GM19035 (cell line): ENCODE measurements around the gene SELP.
"Not testable (repeated sequence)": the region's sequence is repeated elsewhere in the genome, so short reads cannot be mapped to it uniquely, and the experiment has no call there.

Source experiments
- ATAC-seq: cut with Tn5 transposase; IDR thresholded peaks from one replicate; pipeline ENCODE4 v1.9.1; 2021; ENCODE audit not compliant: unreplicated experiment

The SELP gene

GRCh38 chr1:169630006-169630405, at the start of gene SELP:
SELP (minus strand) TSS chr1:169630124; CDS start chr1:169630074, 50 bp downstream.
- ATAC-seq = no peak

- ATAC-seq = no peak
Observed at GRCh38 chr1:169679692-169680091, 49.8 kb upstream of the SELP start.

GRCh38 chr1:169676001-169676400, 46.1 kb upstream of the SELP start:
- no peak for ATAC-seq

GRCh38 chr1:169670836-169671235, 40.9 kb upstream of the SELP start:
- ATAC-seq = no peak

GRCh38 chr1:169670244-169670643, 40.3 kb upstream of the SELP start:
- ATAC-seq = not testable (repeated sequence)

GRCh38 chr1:169667699-169668596, 38.0 kb upstream of the SELP start:
- ATAC-seq = not testable (repeated sequence)

GRCh38 chr1:169667227-169667639, 37.3 kb upstream of the SELP start:
- ATAC-seq = peak; percentile 71

GRCh38 chr1:169662680-169663079, 32.8 kb upstream of the SELP start:
- not testable (repeated sequence) for ATAC-seq

- ATAC-seq = not testable (repeated sequence)
Observed at GRCh38 chr1:169661066-169661465, 31.1 kb upstream of the SELP start.

- ATAC-seq = not testable (repeated sequence)
Observed at GRCh38 chr1:169658777-169659176, 28.9 kb upstream of the SELP start.

- ATAC-seq = no peak
Observed at GRCh38 chr1:169653873-169654272, 23.9 kb upstream of the SELP start.

- no peak for ATAC-seq
Observed at GRCh38 chr1:169651035-169651434, 21.1 kb upstream of the SELP start.

- no peak for ATAC-seq
Observed at GRCh38 chr1:169650551-169650950, 20.6 kb upstream of the SELP start.

GRCh38 chr1:169648709-169649108, 18.8 kb upstream of the SELP start:
- no peak for ATAC-seq

GRCh38 chr1:169648187-169648586, 18.3 kb upstream of the SELP start:
- no peak for ATAC-seq

- no peak for ATAC-seq
Observed at GRCh38 chr1:169647512-169647911, 17.6 kb upstream of the SELP start.

GRCh38 chr1:169644297-169644696, 14.4 kb upstream of the SELP start:
- ATAC-seq = no peak

GRCh38 chr1:169634877-169635276, 5.0 kb upstream of the SELP start:
- no peak for ATAC-seq

- no peak for ATAC-seq
Observed at GRCh38 chr1:169634145-169634544, 4.2 kb upstream of the SELP start.

GRCh38 chr1:169631249-169631648, 1.3 kb upstream of the SELP start:
- no peak for ATAC-seq

- ATAC-seq = no peak
Observed at GRCh38 chr1:169624912-169625311, 5.0 kb downstream of the SELP start.

- no peak for ATAC-seq
Observed at GRCh38 chr1:169624122-169624521, 5.8 kb downstream of the SELP start.
